Activated gamma-delta T cell treated with anti-CD3 and anti-CD28 coated beads, Interleukin-2, amount 50 U/mL, for 16 hours (primary cell): Measurements from ENCODE around the gene PGAP6.
"Not testable (repeated sequence)": the region's sequence is repeated elsewhere in the genome, so short reads cannot be mapped to it uniquely, and the experiment has no call there.

Source experiments
- DNase-seq: peaks from one replicate; pipeline ENCODE4 v3.0.0-alpha.2; 2020; ENCODE audit warnings: low read depth

Gene PGAP6

DNA sequence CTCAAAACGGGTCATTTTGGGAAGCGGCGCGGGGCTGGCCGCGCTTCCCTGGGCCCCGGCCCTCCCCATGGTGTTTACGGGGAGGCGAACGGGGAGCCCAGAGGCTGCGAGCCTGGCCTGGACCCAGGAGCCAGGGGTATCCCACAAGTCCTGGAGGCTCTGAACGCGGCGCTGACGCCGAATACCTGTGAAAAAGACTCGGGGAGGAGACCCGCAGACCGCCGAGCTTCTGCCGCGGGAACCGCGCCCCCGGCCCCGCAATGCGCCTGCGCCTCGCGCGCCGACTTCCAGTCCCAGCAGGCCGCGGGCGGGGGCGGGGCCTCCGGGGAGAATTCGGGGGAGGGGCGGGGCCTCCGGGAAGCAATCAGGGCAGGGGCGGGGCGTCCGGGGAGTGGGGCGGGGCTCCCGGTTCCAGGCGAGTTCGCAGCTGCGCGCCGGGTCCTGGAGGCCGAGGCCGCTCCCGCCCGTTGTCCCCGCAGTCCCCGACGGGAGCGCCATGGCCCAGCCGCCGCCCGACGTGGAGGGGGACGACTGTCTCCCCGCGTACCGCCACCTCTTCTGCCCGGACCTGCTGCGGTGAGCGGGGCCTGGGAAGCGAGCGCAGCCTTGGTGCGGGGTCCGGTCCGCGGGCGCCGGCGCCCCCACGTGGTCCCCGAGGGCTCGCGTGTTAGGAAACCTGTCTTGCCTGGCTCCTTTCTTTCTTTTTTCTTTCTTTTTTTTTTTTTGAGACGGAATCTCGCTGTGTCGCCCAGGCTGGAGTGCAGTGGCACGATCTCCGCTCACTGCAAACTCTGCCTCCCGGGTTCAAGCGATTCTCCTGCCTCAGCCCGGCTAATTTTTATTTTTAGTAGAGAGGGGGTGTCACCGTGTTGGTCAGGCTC is 19.9 kb upstream of the PGAP6 start, which contains the start of gene DECR2:
Gene DECR2 (plus strand): TSS at position 418 of the 881 bp plus-strand sequence. CDS start 79 bp downstream, at position 497.
- DNase-seq: peak; percentile 99

DNA sequence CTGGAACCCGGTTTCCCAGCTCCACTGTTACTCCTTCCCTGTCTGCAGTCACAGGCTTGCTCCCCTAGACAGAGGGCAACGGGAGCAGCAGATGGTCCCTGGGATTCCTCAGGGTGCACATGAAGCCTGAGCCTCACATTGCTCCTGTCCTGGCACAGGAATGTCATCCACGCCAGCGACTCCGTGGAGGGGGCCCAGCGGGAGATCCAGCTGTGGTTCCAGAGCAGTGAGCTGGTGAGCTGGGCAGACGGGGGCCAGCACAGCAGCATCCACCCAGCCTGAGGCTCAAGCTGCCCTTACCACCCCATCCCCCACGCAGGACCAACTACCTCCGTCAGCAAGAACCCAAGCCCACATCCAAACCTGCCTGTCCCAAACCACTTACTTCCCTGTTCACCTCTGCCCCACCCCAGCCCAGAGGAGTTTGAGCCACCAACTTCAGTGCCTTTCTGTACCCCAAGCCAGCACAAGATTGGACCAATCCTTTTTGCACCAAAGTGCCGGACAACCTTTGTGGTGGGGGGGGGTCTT is 18.3 kb upstream of the PGAP6 start:
- DNase-seq: no peak

DNA sequence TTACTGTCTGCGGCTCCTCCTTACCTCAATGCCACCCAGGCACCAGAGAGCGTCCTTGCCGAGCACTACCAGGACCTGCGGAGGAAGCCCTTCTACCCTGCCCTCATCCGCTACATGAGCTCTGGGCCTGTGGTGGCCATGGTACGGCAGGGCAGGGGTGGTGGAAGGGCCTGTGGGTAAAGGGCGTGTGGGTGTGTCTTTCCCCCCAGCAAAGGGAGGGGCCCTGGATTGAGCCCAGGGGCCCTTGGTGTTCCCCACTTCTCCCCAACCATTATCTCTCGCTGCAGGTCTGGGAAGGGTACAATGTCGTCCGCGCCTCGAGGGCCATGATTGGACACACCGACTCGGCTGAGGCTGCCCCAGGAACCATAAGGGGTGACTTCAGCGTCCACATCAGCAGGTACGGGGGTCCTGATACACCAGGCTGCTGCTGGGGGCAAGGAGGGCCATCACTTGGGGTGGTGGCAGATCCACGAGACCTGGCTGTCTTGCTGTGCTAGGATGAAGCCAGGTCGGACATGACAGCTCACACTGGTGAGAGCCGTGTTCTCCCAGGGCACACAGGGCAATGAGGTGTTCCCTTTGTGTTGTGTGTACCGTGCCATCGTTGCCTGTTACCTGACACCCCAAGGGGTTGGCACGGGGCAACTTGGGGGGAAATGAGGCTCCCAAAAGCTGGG is 17.7 kb upstream of the PGAP6 start:
- DNase-seq: no peak

GRCh38 chr16:398561-399339 is 17.0 kb upstream of the PGAP6 start:
- no peak for DNase-seq

GRCh38 chr16:397736-398332 is 16.1 kb upstream of the PGAP6 start:
- no peak for DNase-seq

DNA sequence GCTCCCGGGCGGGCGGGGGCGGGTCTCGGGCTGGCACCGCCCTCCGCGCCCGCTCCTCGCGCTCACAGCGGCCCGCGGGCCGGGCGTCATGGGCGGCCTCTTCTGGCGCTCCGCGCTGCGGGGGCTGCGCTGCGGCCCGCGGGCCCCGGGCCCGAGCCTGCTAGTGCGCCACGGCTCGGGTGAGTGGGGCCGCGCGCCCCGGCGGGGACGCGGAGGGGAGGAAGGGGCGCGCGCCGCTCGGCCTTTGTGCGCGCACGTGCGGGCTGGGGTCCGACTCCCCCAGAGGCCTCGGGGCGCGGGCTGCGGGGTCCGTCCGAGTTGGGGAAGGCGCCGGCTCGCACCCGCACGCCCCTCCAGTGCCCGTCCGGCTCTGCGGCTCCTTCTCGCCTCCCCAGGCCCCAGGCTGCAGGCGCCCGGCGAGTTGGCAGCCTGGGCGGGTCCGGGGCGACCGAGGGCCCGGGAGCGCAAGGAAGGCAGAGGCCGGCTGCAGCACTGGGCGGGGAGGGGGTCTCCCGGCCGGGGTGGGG is 15.4 kb upstream of the PGAP6 start, which contains the start of gene NME4:
Gene NME4 (plus strand): TSS at position 65 of the 527 bp plus-strand sequence. CDS start 24 bp downstream, at position 89.
- no peak for DNase-seq

- no peak for DNase-seq
Observed at GRCh38 chr16:396605-397004, 14.8 kb upstream of the PGAP6 start.

DNA sequence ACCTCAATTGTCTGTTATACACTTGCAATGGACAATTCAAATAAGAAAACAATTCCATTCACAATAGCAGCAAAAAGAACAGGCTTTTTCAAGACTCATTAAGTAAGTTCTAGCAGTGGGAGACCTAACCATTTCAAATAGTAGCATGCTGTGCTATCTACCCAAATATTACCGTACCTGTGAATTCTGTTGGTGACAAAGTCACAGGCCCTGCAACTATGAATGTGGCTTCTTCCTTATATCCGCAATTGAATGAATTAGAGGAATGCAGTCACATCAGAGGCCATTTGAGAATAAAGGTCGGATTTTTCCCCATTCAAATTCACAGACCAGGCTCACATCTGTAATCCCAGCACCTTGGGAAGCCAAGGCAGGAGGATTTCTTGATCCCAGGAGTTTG is 14.4 kb upstream of the PGAP6 start:
- DNase-seq: no peak

DNA sequence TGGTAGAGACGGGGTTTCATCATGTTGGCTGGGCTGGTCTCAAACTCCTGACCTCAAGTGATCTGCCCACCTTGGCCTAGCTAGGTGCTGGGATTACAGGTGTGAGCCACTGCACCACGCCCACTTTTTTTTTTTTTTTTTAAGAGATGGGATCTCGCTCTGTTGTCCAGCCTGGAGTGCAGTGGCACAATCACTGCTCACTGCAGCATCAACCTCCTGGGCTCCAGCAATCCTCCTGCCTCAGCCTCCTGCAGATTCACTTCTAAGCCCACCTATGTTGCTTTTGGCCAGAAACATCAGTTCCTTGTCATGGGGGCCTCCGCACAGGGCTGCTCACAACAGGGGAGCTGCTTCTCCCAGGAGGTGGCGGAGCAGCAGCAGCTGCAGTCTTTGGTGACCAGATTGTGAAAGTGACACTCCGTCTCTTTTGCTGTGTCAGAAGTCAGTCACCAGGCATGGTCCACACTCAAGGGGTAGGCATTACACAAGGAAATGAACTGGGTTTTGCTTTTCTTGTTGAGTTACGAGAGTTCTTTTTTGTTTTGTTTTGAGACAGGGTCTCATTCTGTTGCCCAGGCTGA is 10.8 kb upstream of the PGAP6 start:
- DNase-seq: peak; percentile 51

GRCh38 chr16:391885-392335 is 10.1 kb upstream of the PGAP6 start:
- DNase-seq: peak; percentile 82

DNA sequence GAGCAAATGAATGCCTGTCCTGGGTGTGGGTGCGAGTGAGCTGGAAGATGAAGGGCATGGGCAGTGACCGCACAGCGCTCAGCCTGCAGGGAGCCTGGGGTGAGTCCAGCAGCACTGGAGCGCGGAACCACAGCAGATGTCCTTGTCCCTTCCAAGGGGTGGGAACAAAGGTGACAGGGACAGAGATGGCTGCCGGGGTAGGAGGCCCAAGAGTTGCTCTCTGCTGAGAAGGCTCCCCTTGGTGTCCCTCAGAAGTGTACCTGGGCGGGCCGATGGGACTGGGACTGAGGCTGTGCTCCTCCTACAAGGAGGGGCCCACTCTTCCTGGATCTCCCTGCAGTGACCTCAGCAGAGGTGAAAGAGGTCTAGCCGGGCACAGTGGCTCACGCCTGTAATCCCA is 7.6 kb upstream of the PGAP6 start:
- DNase-seq: no peak

- not testable (repeated sequence) for DNase-seq
Observed at GRCh38 chr16:387761-388666, 6.2 kb upstream of the PGAP6 start.

GRCh38 chr16:386641-387156 is 4.9 kb upstream of the PGAP6 start:
- DNase-seq: no peak

- DNase-seq: no peak
Observed at GRCh38 chr16:383326-384051, 1.7 kb upstream of the PGAP6 start.

DNA sequence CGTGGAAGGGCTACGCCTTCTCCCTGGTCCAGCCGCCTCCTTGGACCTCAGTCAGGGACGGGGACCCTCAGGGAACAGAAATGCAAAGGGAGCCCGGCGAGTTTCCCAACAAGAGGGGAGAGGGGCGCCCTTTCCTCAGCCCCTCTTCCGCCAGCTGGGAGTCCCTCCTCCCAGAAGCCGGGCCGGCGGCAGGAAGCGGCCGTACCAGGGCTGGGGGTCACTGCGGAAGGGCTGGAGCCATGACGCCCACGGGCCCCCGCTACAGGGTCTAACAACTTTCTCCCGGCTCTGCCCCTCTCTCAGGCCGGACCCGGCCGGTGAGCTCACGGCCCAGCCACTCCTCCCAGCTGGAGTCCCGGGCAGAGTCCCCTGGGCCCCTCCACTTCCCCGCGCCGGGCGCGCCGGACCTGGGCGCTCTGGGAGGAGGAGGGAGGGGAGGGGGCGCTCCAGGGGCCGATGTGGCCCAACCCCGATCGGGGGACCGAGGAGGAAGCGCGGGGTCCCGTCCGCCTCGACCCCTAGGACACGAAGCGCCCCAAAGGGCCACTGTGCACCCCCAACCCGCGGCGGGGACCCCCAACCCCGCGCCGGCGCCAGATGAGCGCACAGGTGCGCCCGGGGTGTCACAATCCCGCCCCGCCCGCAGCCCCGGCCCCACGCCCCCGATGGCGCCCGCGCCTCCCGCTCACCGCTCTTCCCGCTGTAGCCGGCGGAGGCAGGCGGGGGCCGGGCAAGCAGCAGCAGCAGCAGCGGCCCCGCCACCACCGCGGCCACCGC is 578 bp downstream of the PGAP6 start:
- no peak for DNase-seq

DNA sequence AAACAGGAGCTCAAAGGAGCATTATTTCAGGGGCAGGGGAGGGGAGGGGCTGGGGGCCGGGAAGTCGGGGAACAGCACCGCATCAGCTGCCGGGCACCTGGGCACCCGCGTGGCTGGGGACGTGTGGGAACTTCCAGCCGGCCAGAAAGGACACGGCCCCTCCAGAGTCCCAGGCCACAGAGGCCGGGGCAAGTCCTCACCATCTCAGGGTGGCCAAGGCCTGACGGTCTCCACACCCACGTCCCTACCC is 1.1 kb downstream of the PGAP6 start:
- DNase-seq: no peak

DNA sequence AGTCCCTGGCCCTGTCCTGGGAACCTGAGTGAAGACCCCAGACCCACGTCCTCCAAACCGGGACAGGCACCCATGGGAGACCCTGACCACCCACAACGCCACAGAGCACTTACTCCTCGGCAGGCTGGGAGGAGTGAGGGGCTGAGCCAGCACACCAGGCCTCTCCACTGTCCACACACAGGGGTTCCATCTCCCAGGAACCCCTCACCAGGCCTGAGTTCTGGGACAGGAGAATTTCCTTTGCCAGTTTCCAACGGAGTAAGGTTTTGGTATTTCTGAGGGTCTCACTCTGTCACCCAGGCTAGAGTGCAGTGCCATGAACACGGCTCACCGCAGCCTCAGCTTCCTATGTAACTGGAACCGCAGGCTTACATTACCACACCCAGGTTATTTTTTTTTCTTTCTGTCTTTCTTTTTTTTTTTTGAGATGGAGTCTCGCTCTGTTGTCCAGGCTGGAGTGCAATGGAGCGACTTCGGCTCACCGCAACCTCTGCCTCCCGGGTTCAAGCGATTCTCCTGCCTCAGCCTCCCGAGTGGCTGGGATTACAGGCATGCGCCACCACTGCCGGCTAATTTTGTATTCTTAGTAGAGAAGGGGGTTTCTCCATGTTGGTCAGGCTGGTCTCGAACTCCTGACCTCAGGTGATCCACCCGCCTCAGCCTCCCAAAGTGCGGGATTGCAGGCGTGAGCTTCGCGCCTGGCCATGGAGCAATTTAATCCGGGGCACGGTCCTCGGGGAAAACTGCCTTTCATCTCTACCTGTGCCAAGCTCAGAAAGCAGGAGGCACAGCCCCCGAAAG is 1.6 kb downstream of the PGAP6 start:
- no peak for DNase-seq
